CD4-positive, alpha-beta memory T cell (primary cell): ENCODE measurements around the gene KRT17. TPM values are rescaled to one million over a fixed set of nuclear protein-coding genes. Genes with fewer than 3 reads are reported as not detected.
"Not testable (repeated sequence)": the region's sequence is repeated elsewhere in the genome, so short reads cannot be mapped to it uniquely, and the experiment has no call there.

Experiments used
- CTCF ChIA-PET: fragments of 350-600 bp; sonication (Branson Sonifier 250); formaldehyde crosslinking; loops from one replicate; lab custom pipeline; 2021; ENCODE audit warnings: inconsistent platforms; ENCODE audit not compliant: partially characterized antibody; lab: Charles Lee
- POLR2A ChIA-PET: fragments of 350-600 bp; sonication (Branson Sonifier 250); formaldehyde crosslinking; loops from one replicate; lab custom pipeline; 2021; ENCODE audit not compliant: partially characterized antibody; lab: Charles Lee
- DNase-seq, 5 donors: peaks; one replicate each; pipeline versions ENCODE4 v3.0.0 to v3.0.0-alpha.2; 2020 to 2022; ENCODE audit warnings: mixed read lengths in 1 of 5
- H3K27ac ChIP-seq: one replicate; pipeline ENCODE4 v1.7.0; 2013; ENCODE audit warnings: low read depth, low read length
- H3K27me3 ChIP-seq: 2 replicates; pipeline ENCODE4 v1.7.0; 2013; ENCODE audit warnings: mild to moderate bottlenecking, low read length, moderate library complexity; ENCODE audit not compliant: insufficient read depth
- H3K36me3 ChIP-seq: 2 replicates; pipeline ENCODE4 v1.7.0; 2013; ENCODE audit warnings: mild to moderate bottlenecking, low read length, moderate library complexity; ENCODE audit not compliant: insufficient read depth
- H3K4me1 ChIP-seq: 2 replicates; pipeline ENCODE4 v1.7.0; 2013; ENCODE audit warnings: mild to moderate bottlenecking, low read length, moderate library complexity; ENCODE audit not compliant: insufficient read depth
- H3K4me3 ChIP-seq, 2 donors: one replicate each; pipeline ENCODE4 v1.7.0; 2013; ENCODE audit warnings: low read length in 2 of 2, mild to moderate bottlenecking in 1 of 2
- H3K9me3 ChIP-seq, 2 donors: one replicate each; pipeline ENCODE4 v1.7.0; 2013; ENCODE audit warnings: low read length in 2 of 2, control low read depth in 1 of 2; ENCODE audit not compliant: control insufficient read depth in 1 of 2
- H3K27ac Mint-ChIP-seq, 7 donors: one replicate each; pipeline ENCODE4 v1.8.0; 2020 to 2021; ENCODE audit warnings: mixed read lengths in 7 of 7, mild to moderate bottlenecking in 6 of 7, inconsistent platforms in 3 of 7, moderate library complexity in 3 of 7
- H3K27me3 Mint-ChIP-seq, 2 donors: one replicate each; pipeline ENCODE4 v1.8.0; 2020 to 2021; ENCODE audit warnings: mixed read lengths in 2 of 2
- H3K36me3 Mint-ChIP-seq, 2 donors: one replicate each; pipeline ENCODE4 v1.8.0; 2020 to 2021; ENCODE audit warnings: mixed read lengths in 2 of 2, inconsistent platforms in 1 of 2, mild to moderate bottlenecking in 1 of 2
- H3K4me1 Mint-ChIP-seq, 4 donors: one replicate each; pipeline ENCODE4 v1.8.0; 2020 to 2021; ENCODE audit warnings: mixed read lengths in 4 of 4, mild to moderate bottlenecking in 1 of 4
- H3K4me3 Mint-ChIP-seq, 8 donors: one replicate each; pipeline ENCODE4 v1.8.0; 2020 to 2021; ENCODE audit warnings: mixed read lengths in 8 of 8, mild to moderate bottlenecking in 7 of 8, moderate library complexity in 6 of 8, inconsistent platforms in 3 of 8
- H3K9me3 Mint-ChIP-seq, 8 donors: one replicate each; pipeline ENCODE4 v1.8.0; 2020 to 2021; ENCODE audit warnings: mixed read lengths in 8 of 8, mild to moderate bottlenecking in 5 of 8, inconsistent platforms in 3 of 8, moderate library complexity in 1 of 8
- intact Hi-C: fragments of 100-400 bp; cut with micrococcal nuclease; formaldehyde crosslinking; loops from one replicate; pipeline ENCODE4 v1.15.1; 2023
- polyA plus RNA-seq, 2 donors: library from polyadenylated mRNA; unstranded; fragments of 300-500 nt; fragmentation: Illumina TruSeq; gene quantifications; one replicate each; pipeline ENCODE4 v1.2.3, GENCODE V29; 2021
- total RNA-seq, 2 experiments: library from RNA; stranded (reverse); gene quantifications; one replicate each; pipeline ENCODE4 v1.2.3, GENCODE V29; 2021

KRT17 gene
- total and polyA plus RNA-seq, 4 experiments from 2014 or later, result not detected

DNA sequence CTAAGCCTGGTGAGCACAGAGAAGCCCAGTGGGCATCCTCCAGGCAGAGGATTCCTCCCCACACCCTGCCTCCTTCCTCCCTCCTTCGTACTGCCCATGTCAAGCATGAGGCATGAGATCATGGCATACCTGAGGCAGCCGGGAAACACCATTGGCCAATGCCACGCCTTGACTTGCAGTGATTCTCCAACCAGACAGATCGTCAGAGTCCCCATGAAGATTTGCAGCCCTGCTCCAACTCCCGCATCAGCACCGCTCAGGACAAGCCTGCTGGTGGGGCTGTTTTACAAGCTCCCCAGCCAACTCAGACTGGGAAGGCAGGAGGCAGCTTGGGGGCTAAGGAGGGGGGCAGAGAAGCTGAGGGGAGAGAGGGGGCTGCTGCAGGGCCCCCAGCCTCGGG lies 8.9 kb downstream of the KRT17 start:
- H3K27me3 Mint-ChIP-seq, result peaks cover 3 to 15% of the 10 kb centered on the region in 2 donors
- ChIA-PET POLR2A (no interaction called here), CTCF (no interaction called here)
- no peaks in the 10 kb centered on the region for H3K4me1 ChIP-seq
- no peaks in the 10 kb centered on the region for H3K36me3 ChIP-seq
- no peaks in the 10 kb centered on the region for H3K4me1 Mint-ChIP-seq
- H3K4me3 Mint-ChIP-seq, result no peak overlapping the region
- H3K36me3 Mint-ChIP-seq, result no peaks in the 10 kb centered on the region
- no peak overlapping the region for H3K27ac ChIP-seq
- no peak overlapping the region for H3K27ac Mint-ChIP-seq
- H3K9me3 Mint-ChIP-seq, result no peaks in the 10 kb centered on the region
- no peak overlapping the region for H3K4me3 ChIP-seq
- no peaks in the 10 kb centered on the region for H3K9me3 ChIP-seq
- intact Hi-C loops, result no loop called here
- no peak for DNase-seq
- no peaks in the 10 kb centered on the region for H3K27me3 ChIP-seq

DNA sequence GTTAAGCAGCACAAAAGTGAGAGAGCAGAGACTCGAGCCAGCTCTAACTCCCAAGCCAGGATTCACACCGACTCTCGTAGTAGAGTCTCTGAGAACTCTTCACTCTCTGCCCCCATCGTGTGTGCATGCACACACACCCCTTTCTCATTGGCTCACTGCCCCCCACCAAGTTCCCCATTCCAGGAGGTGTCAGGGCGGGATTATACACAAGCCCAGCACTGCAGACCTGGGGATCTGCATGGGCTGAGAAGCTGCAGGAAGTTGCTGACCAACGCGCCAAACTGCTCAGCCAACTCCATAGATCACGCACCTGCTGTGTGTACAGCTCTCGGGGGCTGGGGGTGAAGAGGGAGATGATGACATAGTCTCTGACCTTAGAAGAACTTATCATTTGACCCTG lies 9.6 kb downstream of the KRT17 start:
- H3K9me3 Mint-ChIP-seq, DNase-seq, H3K27me3 ChIP-seq, H3K4me3 Mint-ChIP-seq, H3K36me3 Mint-ChIP-seq, intact Hi-C loops, POLR2A ChIA-PET, H3K4me1 Mint-ChIP-seq, H3K27ac ChIP-seq, H3K9me3 ChIP-seq, H3K36me3 ChIP-seq, H3K4me1 ChIP-seq, H3K27ac Mint-ChIP-seq, H3K4me3 ChIP-seq, CTCF ChIA-PET: not testable (repeated sequence)
- H3K27me3 Mint-ChIP-seq, result peaks cover 3 to 11% of the 10 kb centered on the region in 2 donors

DNA sequence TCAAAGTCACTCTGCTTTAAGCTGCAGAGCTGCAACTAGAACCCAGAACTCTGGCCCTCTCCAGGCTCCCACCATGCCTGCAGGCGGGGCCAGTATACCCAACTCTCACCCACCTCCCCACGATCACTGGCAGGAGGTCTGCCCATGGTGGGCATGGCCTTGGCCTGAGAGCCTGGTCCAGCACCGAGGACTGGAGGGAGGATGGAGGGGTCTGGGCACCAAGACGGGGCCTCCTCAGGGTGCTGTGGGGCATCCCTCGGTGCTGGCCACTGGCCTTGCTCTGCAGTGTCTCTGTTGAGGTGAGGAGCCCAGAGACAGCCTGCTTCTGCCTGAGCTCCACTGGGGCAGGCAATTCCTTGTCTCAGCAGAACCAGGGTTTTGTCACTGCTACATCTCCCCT lies 10.3 kb downstream of the KRT17 start:
- no peak overlapping the region for H3K4me3 ChIP-seq
- H3K4me1 ChIP-seq, result no peaks in the 10 kb centered on the region
- DNase-seq, result no peak
- Mint-ChIP-seq H3K4me1 (no peaks in the 10 kb centered on the region), H3K27ac (no peak overlapping the region), H3K9me3 (no peaks in the 10 kb centered on the region), H3K4me3 (no peak overlapping the region), H3K27me3 (peaks cover 3 to 13% of the 10 kb centered on the region in 2 donors), H3K36me3 (no peaks in the 10 kb centered on the region)
- ChIA-PET CTCF (interaction anchor here (1.3 kb wide), 1 partner anchor 35 kb away, joined by 3 read pairs; no protein-coding TSS in a partner anchor), POLR2A (no interaction called here)
- intact Hi-C loops, result no loop called here
- H3K27ac ChIP-seq, result no peak overlapping the region
- H3K27me3 ChIP-seq, result no peaks in the 10 kb centered on the region
- H3K9me3 ChIP-seq, result no peaks in the 10 kb centered on the region
- H3K36me3 ChIP-seq, result no peaks in the 10 kb centered on the region

DNA sequence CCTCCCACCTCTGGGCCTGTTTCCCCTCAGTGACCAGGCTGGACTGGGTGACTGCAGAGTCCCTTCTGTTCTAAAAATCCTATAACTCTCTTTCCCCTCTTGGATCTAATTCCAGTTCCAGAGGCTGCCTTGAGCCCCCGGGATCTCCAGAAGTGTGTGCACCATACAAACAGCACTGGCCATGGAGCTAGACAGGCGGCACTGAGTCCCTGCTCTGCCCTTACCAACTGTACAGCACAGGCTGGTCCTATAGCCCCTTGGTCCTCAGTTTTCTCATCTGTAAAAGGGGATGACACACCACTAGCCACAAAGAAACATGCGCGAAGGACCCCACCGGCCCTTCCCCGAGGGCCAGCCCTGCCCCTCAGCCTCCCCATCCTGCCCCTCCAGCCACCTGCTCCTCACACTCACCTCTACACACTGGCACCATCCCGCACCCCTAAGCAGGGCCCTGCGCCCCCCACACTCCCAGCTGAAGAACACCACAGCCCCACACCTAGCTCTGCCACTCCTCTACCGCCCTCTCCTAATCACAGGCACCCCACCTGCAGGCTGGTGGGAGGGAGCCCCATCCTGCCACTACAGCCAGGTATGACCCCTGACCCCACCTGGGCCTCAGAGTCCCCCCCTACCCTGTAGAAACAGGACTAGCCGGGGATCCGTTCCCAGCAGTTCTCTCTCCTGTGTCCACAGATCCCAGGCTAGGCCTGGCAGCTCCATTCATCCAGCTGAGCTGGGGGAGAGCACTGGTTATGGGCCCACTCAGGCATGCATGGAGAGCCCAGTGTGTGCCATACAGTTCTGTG lies 10.9 kb downstream of the KRT17 start:
- Histone ChIP-seq H3K4me1 (no peaks in the 10 kb centered on the region), H3K9me3 (no peaks in the 10 kb centered on the region), H3K27ac (no peak overlapping the region), H3K27me3 (no peaks in the 10 kb centered on the region), H3K4me3 (no peak overlapping the region), H3K36me3 (no peaks in the 10 kb centered on the region)
- no peak for DNase-seq
- CTCF ChIA-PET, result interaction anchor here (1.3 kb wide), 1 partner anchor 35 kb away, joined by 3 read pairs; no protein-coding TSS in a partner anchor
- intact Hi-C loops, result no loop called here
- Mint-ChIP-seq H3K4me1 (no peaks in the 10 kb centered on the region), H3K36me3 (no peaks in the 10 kb centered on the region), H3K27me3 (peaks cover 3 to 13% of the 10 kb centered on the region in 2 donors), H3K4me3 (no peak overlapping the region), H3K9me3 (no peaks in the 10 kb centered on the region), H3K27ac (no peak overlapping the region)
- POLR2A ChIA-PET, result no interaction called here

DNA sequence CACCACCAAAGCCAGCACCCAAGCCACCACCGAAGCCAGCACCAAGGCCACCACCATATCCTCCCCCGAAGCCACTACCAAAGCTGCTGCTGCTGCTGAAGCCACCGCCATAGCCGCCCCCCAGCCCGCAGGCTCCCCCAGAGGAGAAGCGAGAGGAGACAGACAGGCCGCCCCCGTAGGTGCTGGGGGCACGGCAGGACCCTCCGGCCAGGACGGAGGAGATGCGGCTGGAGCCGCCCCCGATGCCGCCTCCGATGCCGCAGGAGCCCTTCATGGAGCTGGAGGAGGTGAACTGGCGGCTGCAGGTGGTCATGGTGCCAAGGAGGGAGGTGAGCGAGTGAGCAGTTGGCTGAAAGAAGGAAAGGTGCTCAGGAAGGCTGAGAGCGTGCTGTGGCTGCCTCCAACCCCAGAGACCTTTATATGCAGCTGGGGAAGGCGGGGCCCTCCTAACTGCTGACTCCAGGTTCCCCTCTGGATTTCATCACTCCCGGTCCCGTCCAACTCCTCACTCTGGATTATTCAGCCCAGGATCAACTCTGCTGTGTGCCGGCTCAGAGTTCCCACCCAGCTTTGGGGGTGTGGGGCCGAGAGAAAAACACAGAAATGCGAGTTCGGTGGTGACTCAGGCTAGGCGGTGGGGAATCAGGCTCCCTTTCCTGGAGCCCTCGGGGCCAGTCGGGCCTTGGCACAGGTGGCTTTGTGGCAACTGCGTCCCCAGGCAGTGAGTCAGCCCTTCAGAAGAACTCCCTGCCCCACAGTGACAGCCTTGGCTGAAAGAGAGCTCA lies 11.8 kb downstream of the KRT17 start, which contains the start of gene KRT16:
Gene KRT16, minus strand, starts transcription at position 392 of the 785 bp plus-strand sequence. Its CDS starts 79 bp downstream, at position 313.
- H3K9me3 Mint-ChIP-seq, H3K27ac Mint-ChIP-seq, DNase-seq, H3K36me3 Mint-ChIP-seq, H3K4me1 Mint-ChIP-seq, H3K4me1 ChIP-seq, H3K4me3 ChIP-seq, H3K4me3 Mint-ChIP-seq, H3K36me3 ChIP-seq, intact Hi-C loops, CTCF ChIA-PET, H3K9me3 ChIP-seq, POLR2A ChIA-PET, H3K27me3 ChIP-seq, H3K27ac ChIP-seq: not testable (repeated sequence)
- H3K27me3 Mint-ChIP-seq, result peaks cover 4 to 13% of the 10 kb centered on the region in 2 donors

DNA sequence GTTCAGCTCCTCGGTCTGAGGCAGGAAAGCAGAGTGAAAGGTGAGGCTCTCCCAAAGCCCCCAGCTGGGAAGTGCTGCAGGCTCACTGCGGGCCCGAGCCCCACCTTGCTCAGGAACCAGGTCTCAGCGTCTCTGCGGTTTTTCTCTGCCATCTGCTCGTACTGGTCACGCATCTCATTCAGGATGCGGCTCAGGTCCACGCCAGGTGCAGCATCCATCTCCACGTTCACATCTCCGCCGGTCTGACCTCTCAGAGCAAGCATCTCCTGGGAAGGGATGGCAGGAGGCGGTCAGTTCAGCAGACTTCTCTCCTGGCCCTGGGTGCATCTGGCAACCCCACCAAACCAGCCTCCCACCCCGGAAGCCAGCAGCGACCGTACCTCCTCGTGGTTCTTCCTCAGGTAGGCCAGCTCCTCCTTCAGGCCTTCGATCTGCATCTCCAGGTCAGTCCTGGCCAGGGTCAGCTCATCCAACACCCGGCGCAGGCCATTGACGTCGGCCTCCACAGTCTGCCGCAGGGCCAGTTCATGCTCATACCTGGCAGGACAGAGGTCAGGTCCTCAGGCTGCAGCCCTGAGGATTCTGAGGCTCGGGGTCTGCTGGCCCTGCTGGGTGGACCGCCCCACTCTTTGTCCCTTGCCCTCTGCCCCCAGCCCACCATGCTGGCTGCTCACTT lies 13.3 kb downstream of the KRT17 start:
- CTCF ChIA-PET, result no interaction called here
- peaks cover 4% of the 10 kb centered on the region in 2 donors for H3K36me3 Mint-ChIP-seq
- Histone ChIP-seq H3K36me3 (no peaks in the 10 kb centered on the region), H3K4me1 (no peaks in the 10 kb centered on the region), H3K9me3 (no peaks in the 10 kb centered on the region), H3K4me3 (no peak overlapping the region), H3K27me3 (no peaks in the 10 kb centered on the region), H3K27ac (no peak overlapping the region)
- no peaks in the 10 kb centered on the region for H3K4me1 Mint-ChIP-seq
- H3K27ac Mint-ChIP-seq, result no peak overlapping the region
- intact Hi-C loops, result no loop called here
- H3K9me3 Mint-ChIP-seq, result peaks cover 2 to 18% (median 14%) of the 10 kb centered on the region in 8 donors
- POLR2A ChIA-PET, result no interaction called here
- DNase-seq, result no peak
- peaks cover 12 to 20% of the 10 kb centered on the region in 2 donors for H3K27me3 Mint-ChIP-seq
- no peak overlapping the region for H3K4me3 Mint-ChIP-seq

DNA sequence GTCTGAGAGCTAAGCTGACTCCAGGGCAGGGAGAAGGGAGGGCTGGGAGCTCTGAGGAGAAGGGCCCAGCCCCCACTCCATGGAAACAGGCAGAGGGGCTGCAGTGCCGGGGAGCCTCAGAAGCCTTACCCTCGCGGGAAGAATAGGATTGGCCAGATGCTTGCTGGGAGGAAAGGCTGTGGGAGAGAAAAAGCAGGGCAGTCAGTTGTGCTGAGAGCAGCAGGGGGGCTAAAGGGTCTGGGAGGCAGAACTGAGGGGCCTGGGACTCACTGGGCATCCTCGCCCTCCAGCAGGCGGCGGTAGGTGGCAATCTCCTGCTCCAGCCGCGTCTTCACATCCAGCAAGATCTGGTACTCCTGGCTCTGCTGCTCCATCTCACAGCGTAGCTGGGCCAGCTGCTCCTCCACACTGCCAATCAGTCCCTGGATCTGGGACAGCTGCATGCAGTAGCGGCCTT lies 14.3 kb downstream of the KRT17 start:
- H3K36me3 ChIP-seq, H3K27me3 ChIP-seq, H3K4me3 ChIP-seq, H3K4me1 Mint-ChIP-seq, H3K4me1 ChIP-seq, H3K9me3 ChIP-seq, DNase-seq, H3K27ac ChIP-seq, H3K36me3 Mint-ChIP-seq, intact Hi-C loops, CTCF ChIA-PET, H3K4me3 Mint-ChIP-seq, POLR2A ChIA-PET, H3K27ac Mint-ChIP-seq: not testable (repeated sequence)
- Mint-ChIP-seq H3K9me3 (peaks cover 4 to 23% (median 20%) of the 10 kb centered on the region in 8 donors), H3K27me3 (peaks cover 10 to 20% of the 10 kb centered on the region in 2 donors)
